Cardiac fibroblast (primary cell): ENCODE data around the gene PMM1.
"Not testable (repeated sequence)": the region's sequence is repeated elsewhere in the genome, so short reads cannot be mapped to it uniquely, and the experiment has no call there.

Source experiments
- DNase-seq, 2 donors: peaks; one replicate each; pipeline versions ENCODE4 v3.0.0 to v3.0.0-alpha.2; 2010; ENCODE audit warnings: low read depth in 2 of 2
- H3K4me3 ChIP-seq, 2 donors: replicated peaks in 1 of 2; 1 replicate in 1 of 2; 2 replicates in 1 of 2; pipeline ENCODE4 v1.5.1; 2011; ENCODE audit warnings: low read depth in 2 of 2, low read length in 2 of 2, mild to moderate bottlenecking in 2 of 2, moderate library complexity in 1 of 2
- CTCF ChIP-seq: IDR thresholded peaks from one replicate; pipeline ENCODE4 v1.5.1; 2011; ENCODE audit warnings: low read depth, mild to moderate bottlenecking, low read length, inconsistent platforms

Gene PMM1

DNA sequence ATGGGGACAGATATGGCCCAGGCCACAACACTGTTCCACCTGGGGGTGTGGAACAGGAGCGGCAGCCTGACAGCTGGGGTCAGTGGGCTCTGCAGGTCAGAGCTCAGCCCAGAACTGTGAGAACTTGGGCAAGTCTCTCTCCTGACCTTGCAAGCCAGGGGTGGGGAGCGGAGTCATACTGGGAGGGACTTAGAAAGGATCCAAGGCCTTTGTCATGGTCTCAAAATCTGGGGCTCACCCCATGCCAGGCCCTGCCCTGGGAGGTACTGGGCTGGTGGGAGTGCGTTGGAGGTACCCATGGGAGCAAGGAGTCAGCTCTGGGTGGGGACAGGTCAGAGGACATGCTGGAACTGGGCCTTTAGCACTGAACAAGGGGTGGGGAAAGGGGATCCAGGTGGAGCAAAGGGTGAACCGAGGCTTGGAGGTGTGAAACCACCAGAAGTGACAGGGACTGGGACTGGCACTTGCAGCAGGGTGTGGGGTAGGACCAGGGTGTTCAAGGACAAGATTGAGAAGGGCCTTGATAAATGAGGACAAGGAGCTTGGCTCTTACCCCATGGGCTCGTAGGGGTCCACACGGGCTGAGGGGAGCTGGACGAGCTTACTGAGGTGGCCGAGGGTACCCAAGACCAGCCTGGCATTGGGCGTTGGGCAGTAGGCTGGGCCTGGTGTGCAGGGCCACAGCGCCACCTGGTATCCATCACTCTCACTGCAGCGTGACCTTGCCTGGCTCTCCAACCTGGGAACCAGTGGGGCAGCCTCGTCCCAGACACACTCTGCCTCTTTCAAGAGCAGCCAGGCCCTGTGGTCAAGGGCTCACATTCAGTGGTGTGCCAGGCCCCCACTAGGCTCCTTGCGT is 7.4 kb upstream of the PMM1 start:
- DNase-seq: peak; percentile 60 to 68

GRCh38 chr22:41595703-41596102 is 6.1 kb upstream of the PMM1 start:
- DNase-seq: no peak
- no peak for TF ChIP-seq CTCF

More for the DNA sequence above, 7.4 kb upstream of the PMM1 start:
- H3K4me3 ChIP-seq: no peak overlapping the region
- TF ChIP-seq CTCF: peak; percentile 83

DNA sequence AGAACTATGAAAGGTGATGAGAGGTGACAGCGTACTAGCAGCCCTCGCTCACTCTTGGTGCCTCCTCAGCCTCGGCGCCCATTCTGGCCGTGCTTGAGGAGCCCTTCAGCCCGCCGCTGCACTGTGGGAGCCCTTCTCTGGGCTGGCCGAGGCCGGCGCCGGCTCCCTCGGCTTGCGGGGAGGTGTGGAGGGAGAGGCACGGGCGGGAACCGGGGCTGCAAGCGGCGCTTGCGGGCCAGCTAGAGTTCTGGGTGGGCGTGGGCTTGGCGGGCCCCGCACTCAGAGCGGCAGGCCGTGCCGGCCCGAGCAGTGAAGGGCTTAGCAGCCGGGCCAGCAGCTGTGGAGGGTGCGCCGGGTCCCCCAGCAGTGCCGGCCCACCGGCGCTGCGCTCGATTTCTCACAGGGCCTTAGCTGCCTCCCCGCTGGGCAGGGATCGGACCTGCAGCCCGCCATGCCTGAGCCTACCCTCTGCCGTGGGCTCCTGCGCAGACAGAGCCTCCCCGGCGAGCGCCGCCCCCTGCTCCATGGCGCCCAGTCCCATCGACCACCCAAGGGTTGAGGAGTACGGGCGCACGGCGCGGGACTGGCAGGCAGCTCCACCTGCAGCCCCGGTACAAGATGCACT is 3.8 kb upstream of the PMM1 start:
- not testable (repeated sequence) for DNase-seq, H3K4me3 ChIP-seq

More at GRCh38 chr22:41595703-41596102, 6.1 kb upstream of the PMM1 start:
- H3K4me3 ChIP-seq: no peak overlapping the region

GRCh38 chr22:41587347-41587723 is 2.3 kb downstream of the PMM1 start:
- H3K4me3 ChIP-seq: no peak overlapping the region
- no peak for TF ChIP-seq CTCF
- DNase-seq: no peak

DNA sequence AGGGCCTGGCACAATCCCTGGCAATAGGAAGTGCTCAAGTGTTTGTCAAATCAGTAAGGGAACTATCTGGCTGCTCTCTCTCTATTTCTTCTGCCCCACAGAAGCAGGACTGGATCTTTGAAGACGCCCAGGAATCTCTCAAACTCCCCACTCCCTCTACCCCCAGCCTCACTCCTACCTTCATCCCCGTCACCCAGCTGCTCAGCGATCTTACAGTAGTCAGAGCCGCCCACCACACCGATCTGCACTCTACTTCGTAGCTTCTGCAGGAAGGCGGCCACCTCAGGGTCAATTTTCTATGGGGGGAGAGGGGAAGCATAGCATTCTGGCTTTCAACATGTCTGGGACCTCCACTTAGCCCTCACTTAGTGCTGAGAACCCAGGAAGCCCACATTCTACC is 3.7 kb downstream of the PMM1 start:
- DNase-seq: no peak
- no peak overlapping the region for H3K4me3 ChIP-seq
- TF ChIP-seq CTCF: no peak

GRCh38 chr22:41584881-41585280 is 4.8 kb downstream of the PMM1 start:
- H3K4me3 ChIP-seq: no peak overlapping the region
- TF ChIP-seq CTCF: no peak
- DNase-seq: no peak

DNA sequence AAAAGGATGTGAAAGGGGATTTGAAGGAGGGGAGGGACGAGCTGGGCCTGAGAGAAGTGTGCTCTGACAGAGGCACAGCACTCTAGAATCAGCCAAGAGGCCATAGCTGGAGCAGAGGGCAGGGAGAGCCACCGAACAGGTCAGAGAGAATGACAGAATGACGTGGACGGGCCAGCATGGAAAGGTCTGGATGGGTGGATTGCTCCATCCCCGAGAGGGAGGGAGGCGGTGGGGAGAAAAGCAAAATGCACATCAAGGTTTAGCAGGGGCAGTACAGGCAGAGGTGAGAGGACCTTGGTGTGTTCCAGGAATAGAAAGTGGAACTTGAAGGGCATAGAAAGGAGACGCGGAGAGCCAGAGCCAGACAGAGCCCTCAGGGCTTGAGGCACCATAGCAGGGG is 6.9 kb downstream of the PMM1 start:
- TF ChIP-seq CTCF: no peak
- H3K4me3 ChIP-seq: no peak overlapping the region
- no peak for DNase-seq
